Hematopoietic multipotent progenitor cell treated with erythropoietin and hydrocortisone succinate and interleukin-3 and kit ligand, for 4 days (in vitro differentiated cells): ENCODE results near the gene TMEM221.
"Not testable (repeated sequence)": the region's sequence is repeated elsewhere in the genome, so short reads cannot be mapped to it uniquely, and the experiment has no call there.

Source experiments
- DNase-seq: peaks from one replicate; pipeline ENCODE4 v3.0.0-alpha.2; 2015

The TMEM221 gene

DNA sequence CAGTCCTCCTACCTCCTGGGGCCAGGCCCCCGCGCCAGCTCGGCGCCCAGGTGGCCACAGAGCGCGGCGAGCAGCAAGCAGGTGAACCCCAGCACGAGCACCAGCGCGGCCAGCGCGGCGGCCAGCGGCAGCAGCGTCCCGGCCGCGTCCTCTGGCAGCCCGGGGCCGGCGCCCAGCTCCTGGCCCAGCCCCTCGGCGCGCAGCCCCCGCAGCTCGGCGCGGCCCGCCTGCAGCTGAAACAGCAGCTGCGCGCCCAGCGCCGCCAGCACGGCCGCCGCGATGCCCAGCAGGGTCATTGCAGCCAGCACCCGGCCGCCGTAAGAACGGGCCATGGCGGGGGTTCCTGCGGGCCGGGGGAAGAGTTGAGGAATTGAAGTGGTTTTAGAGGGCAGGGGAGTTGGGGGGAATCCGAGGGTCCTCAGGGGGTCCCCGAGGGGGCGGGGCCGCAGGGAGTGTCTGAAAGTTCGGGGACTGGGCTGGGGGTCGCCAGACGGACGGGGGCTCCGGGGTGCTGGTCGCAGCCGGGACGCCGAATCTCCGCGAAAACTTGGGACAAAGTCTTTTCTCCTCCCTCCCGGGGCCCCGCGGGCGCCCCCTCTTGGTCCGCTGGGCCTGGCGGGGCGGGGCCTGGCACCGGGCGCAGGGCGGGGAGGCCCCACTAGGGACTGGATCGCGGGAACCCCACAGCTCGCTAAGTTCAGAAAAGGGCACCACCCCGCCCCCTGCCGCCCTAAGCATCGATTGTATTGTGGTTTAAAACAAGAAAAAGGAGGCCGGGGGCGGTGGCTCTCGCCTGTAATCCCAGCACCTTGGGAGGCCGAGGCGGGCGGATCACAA, at the start of gene TMEM221:
TSS of gene TMEM221 (minus strand) at position 538 of the 837 bp plus-strand sequence. CDS start at position 332, 206 bp downstream.
- DNase-seq, result peak; percentile 69

GRCh38 chr19:17497149-17497798, 48.8 kb upstream of the TMEM221 start:
- DNase-seq, result no peak

DNA sequence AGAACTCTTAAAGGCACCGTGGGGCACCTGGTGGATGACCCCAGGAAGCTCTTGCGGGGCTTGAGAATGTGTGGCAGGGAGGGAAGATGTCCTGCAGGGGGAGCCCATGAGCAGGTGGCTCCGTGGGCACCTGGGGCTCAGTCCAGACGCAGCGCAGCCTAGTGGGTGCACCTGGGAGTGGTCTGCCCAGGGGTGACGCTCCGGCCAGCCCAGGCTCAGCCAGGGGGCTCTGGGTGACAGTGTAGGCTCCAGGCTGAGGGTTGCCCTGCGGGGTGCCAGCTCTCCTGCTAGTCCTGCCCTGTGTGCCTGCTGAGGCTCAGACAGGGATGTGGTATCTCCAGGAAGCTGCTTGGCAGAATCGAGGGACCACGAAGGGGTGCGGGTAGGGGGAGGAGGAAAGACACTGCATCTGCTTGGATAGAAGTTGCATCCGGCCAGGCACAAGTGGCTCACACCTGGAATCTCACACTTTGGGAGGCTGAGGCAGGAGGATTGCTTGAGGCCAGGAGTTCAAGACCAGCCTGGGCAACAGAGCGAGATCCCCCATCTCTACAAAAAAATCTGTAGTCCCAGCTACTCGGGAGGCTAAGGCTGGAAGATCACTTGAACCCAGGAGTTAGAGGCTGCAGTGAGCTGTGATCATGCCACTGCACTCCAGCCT, 48.0 kb upstream of the TMEM221 start:
- DNase-seq, result peak; percentile 94

- DNase-seq, result no peak
Observed at GRCh38 chr19:17495639-17496296, 47.3 kb upstream of the TMEM221 start.

- no peak for DNase-seq
Observed at GRCh38 chr19:17491287-17491686, 42.8 kb upstream of the TMEM221 start.

DNA sequence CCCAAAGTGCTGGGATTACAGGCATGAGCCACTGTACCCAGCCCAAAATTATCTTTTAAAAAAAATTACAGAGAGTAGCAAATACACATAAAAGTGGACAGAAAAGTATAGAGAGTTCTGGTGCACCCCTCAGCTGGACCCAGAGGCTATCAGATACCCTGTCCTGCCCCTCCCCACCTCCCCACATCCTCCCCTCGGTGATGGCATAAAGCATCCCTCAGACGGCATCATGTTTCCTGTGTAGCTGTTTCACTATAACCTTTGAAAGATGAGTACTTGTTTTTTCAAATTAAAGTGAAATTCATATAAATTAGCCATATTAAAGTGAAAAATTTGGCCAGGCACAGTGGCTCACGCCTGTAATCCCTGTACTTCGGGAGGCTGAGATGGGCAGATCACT, 41.9 kb upstream of the TMEM221 start:
- no peak for DNase-seq

DNA sequence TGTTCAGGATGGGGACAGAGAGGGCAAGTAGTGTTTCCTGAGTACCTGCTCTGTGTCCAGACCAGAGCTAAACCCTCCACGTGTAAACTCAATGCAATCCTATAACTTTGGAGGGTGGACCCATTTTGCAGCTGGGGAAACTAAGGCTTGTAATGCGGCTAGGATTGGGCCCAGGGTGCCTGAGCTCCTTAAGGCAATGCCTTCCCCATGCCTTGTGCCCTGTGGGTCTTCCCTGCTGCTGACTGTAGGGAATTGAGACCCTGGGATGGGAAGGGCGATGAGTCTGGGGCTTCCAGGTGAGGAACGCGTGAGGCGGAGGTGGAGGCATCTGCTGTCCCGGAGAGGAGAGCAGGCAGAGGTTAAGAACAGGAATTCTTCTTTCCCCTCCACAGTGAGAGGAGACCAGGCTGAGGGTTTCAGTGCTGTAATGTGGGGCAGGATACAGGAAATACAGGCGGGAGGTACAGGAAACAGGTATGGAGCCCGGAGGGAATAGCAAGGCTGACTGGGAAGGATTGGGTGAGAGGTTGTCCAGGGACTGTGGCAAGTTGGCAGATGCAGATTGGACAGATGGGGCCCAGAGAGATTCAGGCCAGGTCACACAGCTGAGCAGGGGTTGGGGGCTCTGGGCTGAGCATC, 41.0 kb upstream of the TMEM221 start:
- DNase-seq, result no peak

GRCh38 chr19:17488593-17489391, 40.3 kb upstream of the TMEM221 start:
- peak; percentile 97 for DNase-seq

DNA sequence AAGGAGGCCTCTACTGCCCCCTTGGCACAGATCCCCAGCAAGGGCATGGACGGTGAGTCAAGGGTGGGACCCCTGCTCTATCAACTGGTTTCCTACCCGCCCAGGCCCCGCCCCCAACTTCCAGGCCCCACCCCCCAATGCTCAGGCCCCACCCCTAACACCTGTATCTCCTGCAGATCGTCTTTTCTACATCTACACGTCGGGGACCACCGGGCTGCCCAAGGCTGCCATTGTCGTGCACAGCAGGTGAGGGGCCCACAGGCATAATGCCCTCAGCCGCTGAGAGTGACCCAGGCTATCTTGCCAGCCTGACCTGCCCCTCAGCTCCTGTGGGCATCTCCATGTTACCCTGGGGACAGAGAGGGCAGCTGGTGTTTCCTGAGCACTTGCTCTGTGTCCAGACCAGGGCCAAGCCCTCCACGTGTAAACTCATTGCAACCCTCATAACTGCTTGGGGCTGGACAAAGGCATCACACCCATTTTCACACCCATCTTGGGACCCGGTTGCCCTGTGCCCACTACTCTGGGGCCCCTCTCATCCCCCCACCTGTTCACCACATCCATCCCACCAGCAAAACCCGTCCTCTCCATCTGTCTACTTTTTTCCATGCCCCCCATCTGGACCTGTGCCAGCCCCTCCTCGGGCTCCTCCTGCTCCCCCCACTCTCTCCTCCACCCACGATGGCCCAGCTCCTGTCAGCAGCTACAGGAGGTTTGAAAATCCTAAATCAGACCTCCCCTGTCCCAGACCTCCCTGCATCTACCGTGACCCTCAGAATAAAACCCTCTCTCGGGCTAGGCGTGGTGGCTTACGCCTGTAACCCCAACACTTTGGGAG, 39.0 kb upstream of the TMEM221 start:
- DNase-seq, result no peak

DNA sequence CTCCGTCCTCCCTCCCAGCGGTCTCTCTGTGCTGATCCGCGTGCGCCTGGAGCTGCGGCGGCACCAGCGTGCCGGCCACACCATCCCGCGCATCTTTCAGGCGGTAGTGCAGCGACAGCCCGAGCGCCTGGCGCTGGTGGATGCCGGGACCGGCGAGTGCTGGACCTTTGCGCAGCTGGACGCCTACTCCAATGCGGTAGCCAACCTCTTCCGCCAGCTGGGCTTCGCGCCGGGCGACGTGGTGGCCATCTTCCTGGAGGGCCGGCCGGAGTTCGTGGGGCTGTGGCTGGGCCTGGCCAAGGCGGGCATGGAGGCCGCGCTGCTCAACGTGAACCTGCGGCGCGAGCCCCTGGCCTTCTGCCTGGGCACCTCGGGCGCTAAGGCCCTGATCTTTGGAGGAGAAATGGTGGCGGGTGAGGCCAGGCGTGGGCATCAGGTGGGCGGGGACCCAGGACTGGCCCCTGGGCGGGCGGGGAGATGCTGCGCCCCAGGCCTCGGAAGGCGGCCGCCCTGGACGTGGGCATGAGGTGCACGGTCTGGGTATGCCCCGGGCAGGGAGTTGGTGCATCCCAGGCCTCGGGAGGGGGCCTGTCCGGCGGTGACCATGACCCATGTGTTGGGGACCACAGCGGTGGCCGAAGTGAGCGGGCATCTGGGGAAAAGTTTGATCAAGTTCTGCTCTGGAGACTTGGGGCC, 38.2 kb upstream of the TMEM221 start:
- DNase-seq, result no peak

DNA sequence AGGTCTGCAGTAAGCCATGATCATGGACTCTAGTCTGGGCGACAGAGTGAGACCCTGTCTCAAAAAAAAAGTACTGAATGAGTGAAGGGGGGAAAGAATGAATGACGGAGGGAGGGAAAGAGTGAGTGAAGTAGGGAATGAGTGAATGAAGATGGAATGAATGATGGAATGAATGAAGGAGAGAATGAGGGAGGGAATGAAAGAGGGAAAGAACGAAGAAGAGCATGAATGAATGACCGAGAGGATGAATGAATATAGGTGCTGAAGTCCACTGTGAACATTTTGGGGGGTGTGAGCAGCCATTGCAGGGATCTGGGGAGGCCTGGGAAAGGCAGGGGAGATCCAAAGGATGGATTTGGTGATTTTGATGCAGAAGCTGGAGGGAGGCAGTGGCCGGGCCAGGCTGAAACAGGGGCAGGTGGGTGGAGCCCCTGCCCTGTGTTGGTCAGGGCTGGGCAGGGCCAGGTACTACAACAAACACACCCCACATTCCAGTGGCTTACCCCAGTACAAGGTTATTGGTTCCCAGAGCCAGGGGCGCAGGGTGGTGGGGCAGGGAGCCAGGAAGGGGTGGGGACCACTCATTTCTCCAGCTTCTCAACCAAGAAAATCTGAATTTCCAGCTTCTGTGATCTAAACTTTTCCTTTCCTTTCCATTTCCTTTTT, 36.2 kb upstream of the TMEM221 start:
- no peak for DNase-seq

GRCh38 chr19:17483605-17484002, 35.1 kb upstream of the TMEM221 start:
- no peak for DNase-seq

- DNase-seq, result no peak
Observed at GRCh38 chr19:17482877-17483604, 34.6 kb upstream of the TMEM221 start.

DNA sequence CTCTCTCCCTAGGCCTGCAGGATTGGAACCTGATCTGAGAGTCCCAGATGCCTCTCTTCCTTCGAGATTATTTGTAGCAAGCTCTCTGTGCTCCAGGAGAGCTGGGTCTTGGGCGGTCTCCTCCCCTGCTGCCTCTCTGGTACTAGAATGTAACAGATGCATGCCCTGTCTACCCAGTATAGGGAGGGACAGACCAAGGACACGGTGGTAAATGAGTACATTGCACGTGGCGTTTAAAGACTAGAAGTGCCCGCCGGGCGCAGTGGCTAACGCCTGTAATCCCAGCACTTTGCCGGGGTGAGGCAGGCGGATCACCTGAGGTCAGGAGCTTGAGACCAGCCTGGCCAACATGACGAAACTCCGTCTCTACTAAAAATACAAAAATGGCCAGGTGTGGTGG, 33.5 kb upstream of the TMEM221 start:
- no peak for DNase-seq

DNA sequence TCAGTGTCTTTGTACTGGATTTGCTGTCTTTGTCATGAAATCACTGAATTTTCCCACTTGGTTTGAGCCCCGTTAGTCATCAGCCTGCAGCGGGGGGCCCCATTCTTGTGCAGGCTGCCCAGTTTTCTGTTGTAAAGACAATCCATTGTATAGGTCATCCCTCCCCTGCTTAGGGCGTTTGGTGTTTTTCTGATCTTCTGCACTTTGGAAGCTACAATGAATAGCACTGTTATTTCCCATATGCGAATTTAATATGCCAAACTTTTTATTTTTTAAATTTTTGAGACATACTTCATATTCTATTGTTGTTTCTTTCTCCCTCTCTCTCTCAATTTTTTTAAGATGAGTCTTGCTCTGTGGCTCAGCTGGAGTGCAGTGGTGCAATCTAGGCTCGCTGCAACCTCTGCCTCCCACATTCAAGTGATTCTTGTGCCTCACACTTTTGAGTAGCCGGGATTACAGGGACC, 30.9 kb upstream of the TMEM221 start:
- DNase-seq, result no peak

- DNase-seq, result peak; percentile 29
Observed at GRCh38 chr19:17475541-17476115, 27.2 kb upstream of the TMEM221 start.

DNA sequence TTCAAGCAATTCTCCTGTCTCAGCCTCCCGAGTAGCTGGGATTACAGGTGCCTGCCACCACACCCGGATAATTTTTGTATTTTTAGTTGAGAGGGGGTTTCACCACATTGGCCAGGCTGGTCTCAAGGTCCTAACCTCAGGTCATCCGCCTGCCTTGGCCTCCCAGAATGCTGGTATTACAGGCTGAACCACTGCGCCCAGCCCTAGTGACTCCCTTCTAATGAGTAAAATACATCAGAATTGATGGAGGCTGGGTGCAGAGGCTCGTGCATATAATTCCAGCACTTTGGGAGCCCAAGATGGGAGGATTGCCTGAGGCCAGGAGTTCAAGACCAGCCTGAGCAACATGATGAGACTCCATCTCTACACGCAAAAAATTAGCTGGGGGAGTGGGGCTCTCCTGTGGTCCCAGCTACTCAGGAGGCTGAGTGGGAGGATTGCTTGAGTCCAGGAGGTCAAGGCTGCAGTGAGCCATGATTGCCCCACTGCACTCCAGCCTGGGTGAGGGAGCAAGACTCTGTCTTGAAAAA, 26.6 kb upstream of the TMEM221 start:
- not testable (repeated sequence) for DNase-seq

- DNase-seq, result peak; percentile 76
Observed at GRCh38 chr19:17473041-17473440, 24.6 kb upstream of the TMEM221 start.
